HG02759 (cell line): ENCODE results near the gene DBX1.

ENCODE experiments used
- ATAC-seq: cut with Tn5 transposase; IDR thresholded peaks from one replicate; pipeline ENCODE4 v1.9.1; 2021; ENCODE audit warnings: mild to moderate bottlenecking, moderate library complexity; ENCODE audit not compliant: unreplicated experiment

Gene DBX1

DNA sequence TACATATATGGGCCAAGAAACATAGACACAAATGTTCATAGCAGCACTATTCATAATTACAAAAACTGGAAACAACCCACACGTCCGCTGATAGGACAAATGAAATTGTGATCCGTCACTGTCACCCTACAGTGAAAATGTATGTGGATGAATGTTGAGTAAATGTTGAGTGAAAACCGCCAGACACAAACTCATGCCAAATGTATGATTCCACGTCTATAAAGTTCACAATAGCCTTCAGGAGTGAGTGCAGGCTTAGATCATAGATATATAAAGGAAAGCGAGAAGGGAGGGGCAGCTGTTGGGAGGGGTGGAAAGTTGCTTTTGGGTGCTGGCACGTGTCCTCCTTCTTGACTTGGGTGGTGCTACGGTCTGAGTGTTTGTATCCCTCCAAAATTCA is 33.6 kb downstream of the DBX1 start:
- ATAC-seq = no peak

DNA sequence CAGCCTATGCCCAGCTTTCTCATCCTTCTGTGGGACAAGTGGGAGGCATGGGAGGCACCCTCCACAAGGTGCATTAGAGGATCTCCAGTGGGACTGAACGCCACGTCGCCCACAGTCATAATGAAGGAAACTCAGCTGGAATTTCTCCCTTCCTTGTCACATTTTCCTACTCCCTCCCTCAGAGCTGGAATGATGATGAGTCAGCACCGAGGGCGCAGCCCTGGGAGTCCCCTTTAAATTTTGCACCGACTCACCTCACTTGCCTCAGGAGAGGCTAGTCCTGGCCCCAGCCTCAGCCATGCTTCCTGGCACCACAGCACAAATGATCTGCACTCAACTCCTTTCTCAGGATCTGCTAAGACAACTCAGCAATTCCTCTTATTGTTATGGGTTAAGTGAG is 34.3 kb downstream of the DBX1 start:
- no peak for ATAC-seq

DNA sequence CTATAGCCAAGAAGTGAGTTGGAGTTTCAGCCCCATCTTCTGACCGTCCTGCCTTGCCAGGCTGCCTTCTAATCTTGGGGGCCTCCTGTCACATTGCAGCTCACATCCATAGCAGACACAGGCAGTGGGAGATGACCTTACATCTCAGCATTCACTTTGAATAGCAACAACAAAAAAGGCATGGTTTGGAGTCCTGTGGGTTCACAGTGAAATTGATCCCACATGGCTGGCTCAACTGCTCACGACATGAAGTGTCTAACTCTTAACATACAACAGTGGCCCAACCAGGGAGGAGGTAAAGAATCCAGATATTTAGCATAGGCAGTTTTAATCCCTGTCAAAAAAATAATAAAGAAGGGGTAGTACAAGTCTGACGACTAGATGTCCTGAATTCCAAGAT is 38.1 kb downstream of the DBX1 start:
- ATAC-seq = no peak

DNA sequence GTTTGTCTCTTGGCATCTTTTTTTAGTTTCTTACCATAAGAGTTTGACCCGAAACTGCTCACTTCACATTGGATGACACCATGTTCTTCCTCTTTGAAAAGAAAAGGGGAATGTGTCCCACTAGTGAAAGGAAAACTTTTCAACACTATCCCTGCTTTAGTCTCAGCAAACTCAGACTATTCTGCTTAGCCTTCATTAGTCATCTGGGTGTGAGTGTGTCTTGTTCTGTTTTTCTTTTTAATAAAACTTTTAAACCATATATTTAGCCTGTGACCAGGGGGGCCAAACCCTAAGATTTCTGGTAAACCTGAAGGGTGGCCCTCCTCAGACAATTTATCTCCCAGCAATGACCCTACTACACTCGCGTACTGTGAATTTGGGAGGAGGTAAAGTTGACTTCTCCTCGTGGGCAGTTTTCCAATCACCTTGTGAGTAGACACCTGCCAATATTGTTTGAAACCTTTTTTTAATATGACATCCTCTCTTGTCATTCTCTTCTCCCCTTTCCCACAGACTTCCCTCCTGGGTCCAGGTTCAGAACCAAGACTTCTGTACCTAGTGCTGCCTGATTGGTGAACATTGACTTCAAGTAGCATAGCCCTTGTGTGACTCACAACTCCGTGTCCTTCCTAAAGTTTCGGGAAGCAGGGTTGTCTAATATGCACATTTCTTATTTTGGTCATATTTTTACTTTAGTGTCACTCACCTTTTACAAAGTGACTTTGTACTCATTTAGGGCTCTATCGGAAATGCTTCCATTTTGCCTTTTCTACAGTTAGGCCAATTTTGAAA is 39.9 kb downstream of the DBX1 start:
- ATAC-seq = no peak

DNA sequence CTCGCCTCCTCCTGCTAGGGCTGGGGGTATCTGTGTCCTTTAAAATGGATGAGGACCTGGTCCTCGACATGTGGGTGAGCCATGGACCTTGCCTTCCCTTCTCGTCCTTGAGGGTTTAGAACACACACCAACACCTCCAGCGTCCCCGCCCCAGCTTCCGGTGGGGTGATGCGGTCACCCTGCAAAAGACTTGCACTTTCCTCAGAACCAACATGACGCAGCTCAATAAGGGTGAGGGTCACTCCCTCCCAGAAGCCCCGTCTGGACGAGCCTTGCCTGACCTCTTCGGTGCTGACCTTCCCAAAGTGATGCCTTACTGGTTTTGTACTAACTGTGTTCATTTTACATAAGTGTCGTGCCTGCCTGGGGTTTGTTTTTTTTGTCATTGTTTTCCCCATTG is 41.0 kb downstream of the DBX1 start:
- no peak for ATAC-seq

DNA sequence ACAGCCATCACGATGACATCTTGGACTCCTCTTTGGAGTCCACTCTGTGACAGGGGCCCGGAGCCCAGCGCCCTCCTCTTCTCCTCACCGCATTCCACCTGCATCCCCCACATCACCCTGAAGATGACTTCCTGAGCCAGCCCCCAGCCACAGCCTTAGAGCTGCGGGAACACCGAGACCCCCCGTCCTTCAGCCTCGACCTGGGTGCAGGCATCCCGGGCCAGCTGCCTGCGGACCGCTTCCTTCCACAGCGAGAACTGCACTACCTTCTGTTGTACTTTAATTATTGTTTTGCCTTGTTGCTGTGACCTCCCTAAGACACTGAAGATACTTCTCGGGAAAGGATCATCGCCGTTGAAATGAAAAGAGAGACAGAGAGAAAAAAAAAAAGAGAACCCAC is 42.1 kb downstream of the DBX1 start:
- no peak for ATAC-seq

- no peak for ATAC-seq
Observed at GRCh38 chr11:20117291-20117690, 43.0 kb downstream of the DBX1 start.

- no peak for ATAC-seq
Observed at GRCh38 chr11:20116825-20117224, 43.5 kb downstream of the DBX1 start.

DNA sequence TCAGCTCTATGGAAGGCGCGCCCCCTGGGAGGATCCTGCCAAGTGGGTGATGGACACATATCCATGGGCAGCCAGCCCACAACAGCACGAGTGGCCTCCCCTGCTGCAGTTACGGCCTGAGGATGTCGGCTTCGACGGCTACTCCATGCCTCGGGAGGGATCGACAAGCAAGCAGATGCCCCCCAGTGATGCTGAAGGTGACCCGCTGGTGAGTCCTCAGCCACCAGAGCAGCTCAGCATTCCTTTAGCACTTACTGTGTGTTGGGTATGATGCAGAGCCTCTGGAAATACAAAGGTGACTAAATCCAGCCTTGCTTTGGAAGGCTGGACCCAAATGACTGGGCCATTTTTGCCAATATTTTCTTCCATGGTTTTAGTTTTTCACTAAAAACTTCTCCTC is 45.7 kb downstream of the DBX1 start:
- no peak for ATAC-seq

DNA sequence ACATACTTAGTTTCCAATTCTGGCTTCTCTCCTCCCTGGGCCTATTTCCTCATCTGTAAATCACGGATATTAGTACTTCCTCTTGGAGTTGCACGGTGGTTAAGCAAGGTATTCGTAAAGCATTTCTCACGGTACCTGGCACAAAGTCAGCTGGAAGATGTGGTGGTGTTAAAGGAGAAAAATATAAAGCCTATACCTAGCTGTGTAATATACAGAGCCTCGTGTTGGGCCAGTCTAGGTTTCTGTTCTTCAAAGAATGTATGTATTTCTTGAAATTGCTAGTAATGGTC is 47.2 kb downstream of the DBX1 start:
- ATAC-seq = no peak

DNA sequence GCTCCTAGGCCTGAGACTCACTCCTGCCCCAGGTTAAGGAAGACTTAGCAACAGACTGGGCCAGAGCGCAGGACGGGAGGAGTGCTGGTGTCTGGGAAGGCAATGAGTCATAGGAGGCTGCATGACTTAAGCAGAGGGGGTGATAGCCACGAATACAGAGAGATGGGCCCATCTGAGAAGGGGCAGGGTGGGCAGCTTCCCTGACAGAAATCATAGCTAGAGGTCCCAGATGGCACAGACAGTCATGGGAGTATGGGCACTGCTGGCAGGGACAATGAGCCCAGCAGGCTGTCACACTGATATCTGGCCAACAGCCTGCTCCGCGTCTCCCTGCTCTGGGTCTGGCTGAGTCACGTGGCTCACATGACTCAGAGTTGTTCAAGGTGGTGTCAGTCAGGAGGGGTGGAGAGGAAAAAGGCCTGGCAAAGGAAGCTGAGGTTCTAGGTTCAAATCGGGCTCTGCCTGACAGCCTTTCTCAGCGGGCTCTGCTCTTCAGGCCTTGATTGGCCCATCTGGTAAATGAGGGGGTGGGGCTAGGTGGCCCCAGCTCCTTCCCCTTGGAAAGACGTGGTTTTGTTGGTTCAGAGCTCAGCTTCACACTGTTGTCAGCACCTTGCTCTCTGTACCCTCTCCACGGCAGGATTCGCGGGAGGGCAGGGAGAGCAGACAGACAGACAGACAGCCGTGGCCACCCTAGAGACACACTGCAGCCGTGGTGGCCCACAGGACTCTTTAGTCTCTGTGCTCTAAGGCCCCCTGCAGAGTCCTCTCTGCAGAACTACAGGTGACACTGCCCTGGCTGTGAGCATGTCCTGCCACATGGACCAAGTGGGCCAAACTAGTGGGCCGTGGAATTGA is 47.8 kb downstream of the DBX1 start:
- ATAC-seq = peak; percentile 34

- no peak for ATAC-seq
Observed at GRCh38 chr11:20111871-20112270, 48.4 kb downstream of the DBX1 start.

- peak; percentile 86 for ATAC-seq
Observed at GRCh38 chr11:20110908-20111669, 49.2 kb downstream of the DBX1 start.

- no peak for ATAC-seq
Observed at GRCh38 chr11:20109731-20110445, 50.4 kb downstream of the DBX1 start.
